Endothelial cell of umbilical vein (primary cell): Measurements from ENCODE around the gene EHF. TPM values are rescaled to one million over a fixed set of nuclear protein-coding genes. Genes with fewer than 3 reads are reported as not detected.

ENCODE experiments used
- BruUV-seq: library from RNA; stranded (reverse); fragments of 400-500 nt; replicated peaks from 2 replicates; lab custom pipeline; 2021; lab: Mats Ljungman, UMichigan
- CTCF ChIA-PET: fragments of 300-600, 350-600 bp; sonication (Branson Sonifier 250); formaldehyde crosslinking; loops from one replicate; lab custom pipeline; 2021; ENCODE audit warnings: antibody characterized with exemption, inconsistent platforms; lab: Charles Lee
- POLR2A ChIA-PET: fragments of 300-600, 350-600 bp; sonication (Branson Sonifier 250); formaldehyde crosslinking; loops from one replicate; lab custom pipeline; 2021; ENCODE audit warnings: antibody characterized with exemption, inconsistent platforms; lab: Charles Lee
- DNase-seq: peaks from one replicate; pipeline ENCODE4 v3.0.0-alpha.2; 2011; ENCODE audit warnings: low read depth, low spot score
- FAIRE-seq: peaks from 2 replicates; lab custom pipeline; 2011; peaks lifted over from hg19 to GRCh38; lab: Jason Lieb, UNC
- H2AFZ ChIP-seq: 2 replicates; pipeline ENCODE4 v1.6.0; 2012; ENCODE audit warnings: low read depth, low read length, control low read depth, inconsistent platforms
- H3K27ac ChIP-seq: 2 replicates; pipeline ENCODE4 v1.5.1; 2011; ENCODE audit warnings: low read depth, mild to moderate bottlenecking, control low read depth, low read length, moderate library complexity; ENCODE audit not compliant: insufficient read depth
- H3K27me3 ChIP-seq, 2 experiments: 2 replicates each; pipeline versions ENCODE4 v1.6.0 to v1.6.1; 2011; ENCODE audit warnings: low read length in 2 of 2, mixed read lengths in 1 of 2; ENCODE audit not compliant: control insufficient read depth in 2 of 2, insufficient read depth in 2 of 2
- H3K36me3 ChIP-seq, 2 experiments: 2 replicates in 1 of 2; 3 replicates in 1 of 2; pipeline ENCODE4 v1.5.1; 2011; ENCODE audit warnings: low read length in 2 of 2, mild to moderate bottlenecking in 1 of 2, moderate library complexity in 1 of 2; ENCODE audit not compliant: control insufficient read depth in 2 of 2, insufficient read depth in 2 of 2; ENCODE audit errors: extremely low read depth in 1 of 2
- H3K4me1 ChIP-seq: 3 replicates; pipeline ENCODE4 v1.5.1; 2011; ENCODE audit warnings: mild to moderate bottlenecking, low read length; ENCODE audit not compliant: control insufficient read depth, insufficient read depth; ENCODE audit errors: extremely low read depth
- H3K4me2 ChIP-seq: 2 replicates; pipeline ENCODE4 v1.6.1; 2011; ENCODE audit warnings: low read length, control low read depth, mixed read lengths; ENCODE audit not compliant: insufficient read depth
- H3K4me3 ChIP-seq, 3 experiments: fragments of 200-600 bp in 1 of 3; sonication (generic), shearing (Covaris generic) in 1 of 3; replicated peaks in 1 of 3; 2 replicates each; pipeline ENCODE4 v1.5.1; 2011 to 2016; ENCODE audit warnings: control low read depth in 3 of 3, low read length in 3 of 3, mild to moderate bottlenecking in 2 of 3, inconsistent platforms in 1 of 3, low read depth in 1 of 3, moderate library complexity in 1 of 3; ENCODE audit not compliant: insufficient read depth in 1 of 3
- H3K79me2 ChIP-seq: 2 replicates; pipeline ENCODE4 v1.6.0; 2012; ENCODE audit warnings: low read length, inconsistent platforms; ENCODE audit not compliant: control insufficient read depth, insufficient read depth
- H3K9ac ChIP-seq: replicated peaks from 2 replicates; pipeline ENCODE3; 2011; ENCODE audit warnings: low read length, control low read depth; ENCODE audit not compliant: insufficient read depth; ENCODE audit errors: extremely low read depth
- H3K9me1 ChIP-seq: replicated peaks from 3 replicates; pipeline ENCODE4 v1.6.0; 2011; ENCODE audit warnings: mild to moderate bottlenecking, low read length; ENCODE audit not compliant: control insufficient read depth, insufficient read depth; ENCODE audit errors: extremely low read depth
- H3K9me3 ChIP-seq: replicated peaks from 2 replicates; pipeline ENCODE4 v1.5.1; 2012; ENCODE audit warnings: low read length, inconsistent platforms; ENCODE audit not compliant: control insufficient read depth, insufficient read depth
- H4K20me1 ChIP-seq: replicated peaks from 2 replicates; pipeline ENCODE3; 2011; ENCODE audit warnings: mild to moderate bottlenecking, low read length; ENCODE audit not compliant: control insufficient read depth, insufficient read depth; ENCODE audit errors: extremely low read depth
- CTCF ChIP-seq, 2 donors: IDR thresholded peaks; 1 replicate in 1 of 2; 2 replicates in 1 of 2; pipeline ENCODE4 v1.5.1; 2011; ENCODE audit warnings: low read length in 2 of 2, mild to moderate bottlenecking in 2 of 2, moderate library complexity in 2 of 2, control low read depth in 1 of 2, inconsistent platforms in 1 of 2, low read depth in 1 of 2; ENCODE audit not compliant: insufficient read depth in 1 of 2; ENCODE audit errors: extremely low read depth in 1 of 2
- EZH2 ChIP-seq: IDR thresholded peaks from 2 replicates; pipeline ENCODE4 v1.6.1; 2012; ENCODE audit warnings: borderline replicate concordance, low read depth, mild to moderate bottlenecking, moderate library complexity, low read length, inconsistent platforms; ENCODE audit not compliant: severe bottlenecking
- FOS ChIP-seq: IDR thresholded peaks from 2 replicates; pipeline ENCODE4 v1.6.1; 2011; ENCODE audit warnings: mild to moderate bottlenecking, low read length, moderate library complexity, borderline replicate concordance; ENCODE audit not compliant: insufficient read depth
- GATA2 ChIP-seq: IDR thresholded peaks from 2 replicates; pipeline ENCODE4 v1.7.0; 2011; ENCODE audit warnings: low read depth, mild to moderate bottlenecking, moderate library complexity, mixed read lengths, low read length; ENCODE audit not compliant: insufficient read length, insufficient read depth
- JUN ChIP-seq: IDR thresholded peaks from 2 replicates; pipeline ENCODE4 v1.6.1; 2011; ENCODE audit warnings: borderline replicate concordance, low read depth; ENCODE audit not compliant: insufficient read length, insufficient read depth
- MAX ChIP-seq: IDR thresholded peaks from 2 replicates; pipeline ENCODE4 v1.6.1; 2011; ENCODE audit not compliant: insufficient read depth, insufficient read length
- MYC ChIP-seq: IDR thresholded peaks from one replicate; pipeline ENCODE4 v1.6.1; 2011; ENCODE audit warnings: mild to moderate bottlenecking, low read depth, low read length
- POLR2A ChIP-seq: IDR thresholded peaks from 2 replicates; pipeline ENCODE4 v1.6.1; 2012; ENCODE audit warnings: low read depth, mild to moderate bottlenecking, control low read depth, low read length
- POLR2AphosphoS5 ChIP-seq: IDR thresholded peaks from 2 replicates; pipeline ENCODE4 v1.6.1; 2012; ENCODE audit warnings: low read depth, mild to moderate bottlenecking, control low read depth, low read length, moderate library complexity; ENCODE audit not compliant: insufficient read depth
- dilution Hi-C: fragments of 300-500 bp; cut with MboI; formaldehyde crosslinking; loops from one replicate; pipeline ENCODE4 v1.15.0; 2019; ENCODE audit warnings: low sequenced_read_pairs; ENCODE audit not compliant: extremely low pct_ligation_motif_present
- intact Hi-C: fragments of 100-400 bp; cut with micrococcal nuclease; formaldehyde crosslinking; loops from one replicate; pipeline ENCODE4 v1.10.0; 2022
- polyA plus RNA-seq, 4 experiments: library from polyadenylated mRNA; depleted of rRNA in 3 of 4; stranded (reverse) in 3 of 4; unstranded in 1 of 4; fragments of >200 nt; gene quantifications; 2 replicates each; pipeline versions ENCODE4 v1.2.1 to v1.2.3, GENCODE V29; 2011 to 2012; ENCODE audit warnings: missing spikeins in 1 of 4
- total RNA-seq: library from RNA; stranded (reverse); gene quantifications from 2 replicates; pipeline ENCODE4 v1.2.3, GENCODE V29; 2021

The EHF gene
- total and polyA plus RNA-seq, 2 donors (not counting 3 experiments of a cell fraction or from before 2014, with no cell fraction given) = not detected

DNA sequence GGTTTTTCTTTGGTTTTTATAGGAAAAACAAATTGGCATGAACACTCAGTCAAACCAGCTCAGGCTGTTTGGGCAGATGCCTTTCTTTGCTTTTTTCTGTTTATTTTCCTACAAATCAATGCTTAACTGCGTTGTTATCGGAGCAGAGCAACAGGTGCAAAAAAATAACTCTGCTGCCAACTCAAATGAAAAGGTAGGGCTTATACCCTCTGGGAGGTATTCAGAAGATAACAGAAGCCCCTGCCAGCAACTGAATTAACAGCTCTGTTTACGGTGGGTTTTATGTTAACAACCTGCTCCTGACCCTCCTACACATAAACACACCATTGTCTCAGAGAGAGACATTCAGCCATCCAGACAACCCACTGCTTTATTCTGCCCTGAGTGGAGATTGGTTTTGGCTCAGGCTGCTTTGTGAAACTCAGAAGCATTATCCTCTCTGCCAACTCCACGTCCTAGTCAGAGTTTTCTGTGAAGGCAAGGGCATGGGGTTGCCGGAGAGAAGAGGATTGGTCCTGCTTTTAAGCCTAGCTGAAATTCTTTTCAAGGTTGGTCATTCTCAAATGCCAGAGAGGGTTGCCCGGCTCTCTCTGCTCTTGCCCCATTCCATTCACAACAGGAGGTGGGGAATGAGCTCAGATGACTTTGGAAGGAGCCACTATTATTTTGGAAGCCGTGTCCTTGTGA, 11.4 kb downstream of the EHF start:
- peaks cover 0 to 3% of the 10 kb centered on the region in 2 experiments for H3K27me3 ChIP-seq
- FAIRE-seq (no peak), DNase-seq (no peak)
- no peaks in the 10 kb centered on the region for H3K9me1 ChIP-seq
- H3K79me2 ChIP-seq = no peaks in the 10 kb centered on the region
- no peaks in the 10 kb centered on the region for H3K36me3 ChIP-seq
- dilution Hi-C loops (no loop called here), intact Hi-C loops (no loop called here)
- no peak overlapping the region for H3K9ac ChIP-seq
- H3K27ac ChIP-seq = no peak overlapping the region
- BruUV-seq = no TSS peak
- no peaks in the 10 kb centered on the region for H3K4me1 ChIP-seq
- ChIA-PET POLR2A (no interaction called here), CTCF (interaction anchor here (1.6 kb wide), 1 partner anchor 11 kb away, joined by 5 read pairs; no protein-coding TSS in a partner anchor)
- no peak overlapping the region for H3K4me3 ChIP-seq
- H3K9me3 ChIP-seq = no peaks in the 10 kb centered on the region
- no peaks in the 10 kb centered on the region for H4K20me1 ChIP-seq
- H3K4me2 ChIP-seq = no peak overlapping the region
- H2AFZ ChIP-seq = no peak overlapping the region
- TF ChIP-seq POLR2AphosphoS5 (no peak), MAX (no peak), FOS (no peak), EZH2 (no peak), POLR2A (no peak), GATA2 (no peak), MYC (no peak), JUN (no peak), CTCF (IDR thresholded peaks at IDR 0.05; ENCODE audit: extremely low read depth in 1 of 2, insufficient read depth in 1 of 2, low read depth in 1 of 2, low read length in 2 of 2) (no peak)
